Activated naive CD4-positive, alpha-beta T cell treated with anti-CD3 and anti-CD28 coated beads for 36 hours (primary cell): Measurements from ENCODE around the gene SEC16A. TPM values are rescaled to one million over a fixed set of nuclear protein-coding genes. Genes with fewer than 3 reads are reported as not detected.

ENCODE experiments used
- CTCF ChIA-PET: fragments of 350-600 bp; sonication (Branson Sonifier 250); formaldehyde crosslinking; loops from one replicate; lab custom pipeline; 2021; ENCODE audit warnings: antibody characterized with exemption; lab: Charles Lee
- DNase-seq: peaks from one replicate; pipeline ENCODE4 v3.0.0-alpha.2; 2020
- H3K27ac Mint-ChIP-seq: one replicate; pipeline ENCODE4 v1.8.0; 2021; ENCODE audit warnings: mild to moderate bottlenecking, mixed read lengths
- H3K27me3 Mint-ChIP-seq: one replicate; pipeline ENCODE4 v1.8.0; 2021; ENCODE audit warnings: low read depth, mixed read lengths
- H3K36me3 Mint-ChIP-seq: one replicate; pipeline ENCODE4 v1.8.0; 2021; ENCODE audit warnings: low read depth, mixed read lengths
- H3K4me1 Mint-ChIP-seq: one replicate; pipeline ENCODE4 v1.8.0; 2021; ENCODE audit warnings: low read depth, mixed read lengths
- H3K4me3 Mint-ChIP-seq: one replicate; pipeline ENCODE4 v1.8.0; 2021; ENCODE audit warnings: mild to moderate bottlenecking, moderate library complexity, mixed read lengths
- H3K9me3 Mint-ChIP-seq: one replicate; pipeline ENCODE4 v1.8.0; 2021; ENCODE audit warnings: mixed read lengths
- intact Hi-C: fragments of 100-400 bp; cut with micrococcal nuclease; formaldehyde crosslinking; loops from one replicate; pipeline ENCODE4 v1.15.1; 2023
- microRNA-seq: library from miRNA; unstranded; fragments of <30 nt; microRNA quantifications from one replicate; pipeline ENCODE4 v1.2.0, GENCODE V29; 2022; ENCODE audit warnings: borderline microRNAs expressed, borderline replicate concordance
- total RNA-seq, 2 experiments: library from RNA; stranded (reverse); gene quantifications; one replicate each; pipeline ENCODE4 v1.2.3, GENCODE V29; 2021

The SEC16A gene
- total RNA-seq, 2 experiments from 2014 or later: 44.1 to 47.3 TPM

DNA sequence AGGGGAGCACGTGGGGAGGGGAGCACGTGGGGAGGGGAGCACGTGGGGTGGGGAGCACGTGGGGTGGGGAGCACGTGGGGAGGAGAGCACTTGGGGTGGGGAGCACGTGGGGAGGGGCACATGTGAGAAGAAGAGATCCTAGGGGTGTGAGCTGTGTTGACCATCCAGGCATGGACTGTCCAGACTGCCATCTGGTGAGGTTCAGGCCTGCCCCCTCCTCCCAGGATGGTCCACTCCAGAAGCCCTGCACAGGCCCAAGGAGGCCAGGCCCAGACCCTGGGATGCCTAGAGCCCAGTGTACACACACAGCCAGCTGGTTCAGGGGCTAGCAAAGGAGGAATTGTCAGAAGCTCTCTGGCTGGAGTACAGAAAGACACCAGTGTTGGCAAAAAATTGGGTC, 85.2 kb downstream of the SEC16A start:
- no peaks in the 10 kb centered on the region for H3K9me3 Mint-ChIP-seq
- H3K4me3 Mint-ChIP-seq: no peak overlapping the region
- peaks cover 41% of the 10 kb centered on the region for H3K36me3 Mint-ChIP-seq
- no peak overlapping the region for H3K27ac Mint-ChIP-seq
- intact Hi-C loops: no loop called here
- CTCF ChIA-PET: interaction anchor here (1.0 to 1.1 kb wide), 2 partner anchors 9 to 12 kb away, joined by 3 read pairs; no protein-coding TSS in a partner anchor
- DNase-seq: no peak
- peaks cover 35% of the 10 kb centered on the region for H3K4me1 Mint-ChIP-seq
- no peaks in the 10 kb centered on the region for H3K27me3 Mint-ChIP-seq

GRCh38 chr9:136396219-136396515, 86.7 kb downstream of the SEC16A start:
- Mint-ChIP-seq H3K27ac (no peak overlapping the region), H3K27me3 (no peaks in the 10 kb centered on the region), H3K36me3 (peaks cover 34% of the 10 kb centered on the region), H3K9me3 (no peaks in the 10 kb centered on the region), H3K4me3 (no peak overlapping the region), H3K4me1 (peaks cover 25% of the 10 kb centered on the region)
- CTCF ChIA-PET: interaction anchor here (1.4 kb wide), 1 partner anchor 15 kb away, joined by 5 read pairs; no protein-coding TSS in a partner anchor
- intact Hi-C loops: no loop called here
- DNase-seq: no peak

GRCh38 chr9:136395345-136396218, 87.3 kb downstream of the SEC16A start:
- Mint-ChIP-seq H3K4me1 (peaks cover 19% of the 10 kb centered on the region), H3K9me3 (no peaks in the 10 kb centered on the region), H3K36me3 (peaks cover 35% of the 10 kb centered on the region), H3K4me3 (no peak overlapping the region), H3K27me3 (no peaks in the 10 kb centered on the region), H3K27ac (no peak overlapping the region)
- CTCF ChIA-PET: interaction anchor here (1.4 kb wide), 1 partner anchor 15 kb away, joined by 5 read pairs; no protein-coding TSS in a partner anchor
- intact Hi-C loops: no loop called here
- no peak for DNase-seq

- Mint-ChIP-seq H3K4me3 (no peak overlapping the region), H3K36me3 (peaks cover 35% of the 10 kb centered on the region), H3K27ac (peak overlapping the region; percentile 30), H3K27me3 (no peaks in the 10 kb centered on the region), H3K4me1 (peaks cover 18% of the 10 kb centered on the region), H3K9me3 (no peaks in the 10 kb centered on the region)
- CTCF ChIA-PET: no interaction called here
- no peak for DNase-seq
- intact Hi-C loops: no loop called here
Observed at GRCh38 chr9:136395020-136395340, 87.9 kb downstream of the SEC16A start.

- DNase-seq: no peak
- Mint-ChIP-seq H3K9me3 (no peaks in the 10 kb centered on the region), H3K4me3 (no peak overlapping the region), H3K36me3 (peaks cover 37% of the 10 kb centered on the region), H3K4me1 (peaks cover 18% of the 10 kb centered on the region), H3K27ac (peak overlapping the region; percentile 30), H3K27me3 (no peaks in the 10 kb centered on the region)
- intact Hi-C loops: no loop called here
- CTCF ChIA-PET: no interaction called here
Observed at GRCh38 chr9:136394312-136395019, 88.4 kb downstream of the SEC16A start.

DNA sequence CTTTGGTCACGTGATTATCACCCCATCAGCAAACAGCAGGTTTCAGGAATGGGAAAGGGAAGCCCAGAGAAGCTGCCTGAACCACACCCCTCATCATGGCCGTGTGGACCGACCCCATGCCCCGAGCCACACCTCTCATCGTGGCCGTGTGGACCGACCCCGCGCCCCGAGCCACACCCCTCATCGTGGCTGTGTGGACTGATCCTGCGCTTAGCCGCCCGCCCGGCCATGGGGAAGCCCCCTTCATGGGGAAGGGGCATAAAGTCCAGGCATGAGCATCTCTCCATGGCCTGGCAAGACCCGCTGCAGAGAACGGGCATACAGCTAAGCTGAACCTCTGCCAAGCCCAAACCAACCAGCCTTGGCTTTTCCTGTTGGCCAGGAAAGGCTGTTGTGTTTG, 89.3 kb downstream of the SEC16A start:
- CTCF ChIA-PET: no interaction called here
- H3K4me1 Mint-ChIP-seq: peaks cover 10% of the 10 kb centered on the region
- no peak overlapping the region for H3K27ac Mint-ChIP-seq
- no peaks in the 10 kb centered on the region for H3K27me3 Mint-ChIP-seq
- no peak for DNase-seq
- H3K9me3 Mint-ChIP-seq: no peaks in the 10 kb centered on the region
- intact Hi-C loops: no loop called here
- H3K4me3 Mint-ChIP-seq: no peak overlapping the region
- H3K36me3 Mint-ChIP-seq: peaks cover 31% of the 10 kb centered on the region

GRCh38 chr9:136392538-136393449, 90.0 kb downstream of the SEC16A start:
- Mint-ChIP-seq H3K9me3 (no peaks in the 10 kb centered on the region), H3K27me3 (no peaks in the 10 kb centered on the region), H3K4me3 (no peak overlapping the region), H3K36me3 (peaks cover 31% of the 10 kb centered on the region), H3K4me1 (peaks cover 4% of the 10 kb centered on the region), H3K27ac (no peak overlapping the region)
- intact Hi-C loops: no loop called here
- CTCF ChIA-PET: no interaction called here
- DNase-seq: no peak

- CTCF ChIA-PET: interaction anchor here (0.8 to 1.2 kb wide), 2 partner anchors 11 to 19 kb away, joined by 3 to 4 read pairs; no protein-coding TSS in a partner anchor
- H3K4me1 Mint-ChIP-seq: peaks cover 1% of the 10 kb centered on the region
- H3K9me3 Mint-ChIP-seq: no peaks in the 10 kb centered on the region
- H3K27me3 Mint-ChIP-seq: no peaks in the 10 kb centered on the region
- H3K27ac Mint-ChIP-seq: no peak overlapping the region
- DNase-seq: no peak
- intact Hi-C loops: no loop called here
- H3K4me3 Mint-ChIP-seq: no peak overlapping the region
- H3K36me3 Mint-ChIP-seq: peaks cover 34% of the 10 kb centered on the region
Observed at GRCh38 chr9:136391737-136392537, 90.9 kb downstream of the SEC16A start.

Small RNAs within 50 kb of the gene (microRNA-seq; reads per million reads assigned to microRNA genes)
- not detected for gene MIR4673

Other genes starting within 250 kb of the SEC16A start
- gene QSOX2, start 237.2 kb downstream of the SEC16A start, total RNA-seq: 10 to 100 TPM; 17.7 to 18.0 TPM
- gene CCDC187, start 178.9 kb downstream of the SEC16A start, total RNA-seq: not detected
- 1 to 10 TPM; 9.0 TPM for gene GPSM1, start 155.5 kb downstream of the SEC16A start, total RNA-seq
- gene DNLZ, start 119.3 kb downstream of the SEC16A start, total RNA-seq: 10 to 100 TPM in 1 of 2 experiments, 1 to 10 TPM in 1; 9.9 to 12.0 TPM
- gene CARD9, start 109.4 kb downstream of the SEC16A start, total RNA-seq: under 1 TPM; 0.12 to 0.22 TPM
- gene SNAPC4, start 82.9 kb downstream of the SEC16A start, total RNA-seq: 10 to 100 TPM; 12.3 to 14.1 TPM
- gene ENTR1, start 72.4 kb downstream of the SEC16A start, total RNA-seq: 10 to 100 TPM; 85.7 to 91.6 TPM
- 10 to 100 TPM; 69.2 to 73.7 TPM for gene PMPCA, start 72.4 kb downstream of the SEC16A start, total RNA-seq
- gene INPP5E, start 43.2 kb downstream of the SEC16A start, total RNA-seq: 10 to 100 TPM; 13.9 to 14.8 TPM
- gene NOTCH1, start 63.0 kb upstream of the SEC16A start, total RNA-seq: 10 to 100 TPM; 71.4 to 80.2 TPM
- under 1 TPM; 0.25 to 0.52 TPM for gene EGFL7, start 179.9 kb upstream of the SEC16A start, total RNA-seq
- gene AGPAT2, start 204.4 kb upstream of the SEC16A start, total RNA-seq: 1 to 10 TPM; 8.7 to 9.4 TPM
- gene DIPK1B, start 229.5 kb upstream of the SEC16A start, total RNA-seq: under 1 TPM in 1 of 2 experiments, not detected in 1; 0.10 TPM